HL-60 (cell line): ENCODE data around the gene P2RY14.

Source experiments
- DNase-seq, 2 experiments: peaks; one replicate each; pipeline ENCODE4 v3.0.0-alpha.2; 2010 to 2020; ENCODE audit warnings: low read depth in 1 of 2, low spot score in 1 of 2
- H3K27ac ChIP-seq: fragments of 250-450 bp; sonication (Bioruptor Pico); replicated peaks from 2 replicates; pipeline ENCODE4 v1.5.1; 2020; ENCODE audit warnings: mild to moderate bottlenecking, moderate library complexity
- H3K27me3 ChIP-seq: fragments of 250-450 bp; sonication (Bioruptor Pico); 2 replicates; pipeline ENCODE4 v1.5.1; 2021; ENCODE audit warnings: mild to moderate bottlenecking, moderate library complexity; ENCODE audit not compliant: insufficient read depth, poor library complexity, severe bottlenecking
- H3K4me3 ChIP-seq: replicated peaks from 2 replicates; pipeline ENCODE4 v1.5.1; 2011; ENCODE audit warnings: mild to moderate bottlenecking, control low read depth, low read length; ENCODE audit not compliant: insufficient read depth
- GABPA ChIP-seq: IDR thresholded peaks from 2 replicates; pipeline ENCODE4 v1.6.1; 2012; ENCODE audit warnings: low read depth
- POLR2AphosphoS5 ChIP-seq: IDR thresholded peaks from 2 replicates; pipeline ENCODE4 v1.6.1; 2012; ENCODE audit warnings: low read depth
- SPI1 ChIP-seq: IDR thresholded peaks from 2 replicates; pipeline ENCODE4 v1.6.1; 2012; ENCODE audit warnings: low read depth, mild to moderate bottlenecking, borderline replicate concordance
- TF ChIP-seq, protein P1 (sequence below): IDR thresholded peaks from 2 replicates; pipeline ENCODE4 v1.6.1; 2012; ENCODE audit warnings: low read depth; ENCODE audit not compliant: insufficient replicate concordance
- TF ChIP-seq, protein P2 (sequence below): IDR thresholded peaks from one replicate; pipeline ENCODE4 v1.5.1; 2011; ENCODE audit warnings: low read length, control low read depth, inconsistent platforms; ENCODE audit not compliant: insufficient read depth

Gene P2RY14

DNA sequence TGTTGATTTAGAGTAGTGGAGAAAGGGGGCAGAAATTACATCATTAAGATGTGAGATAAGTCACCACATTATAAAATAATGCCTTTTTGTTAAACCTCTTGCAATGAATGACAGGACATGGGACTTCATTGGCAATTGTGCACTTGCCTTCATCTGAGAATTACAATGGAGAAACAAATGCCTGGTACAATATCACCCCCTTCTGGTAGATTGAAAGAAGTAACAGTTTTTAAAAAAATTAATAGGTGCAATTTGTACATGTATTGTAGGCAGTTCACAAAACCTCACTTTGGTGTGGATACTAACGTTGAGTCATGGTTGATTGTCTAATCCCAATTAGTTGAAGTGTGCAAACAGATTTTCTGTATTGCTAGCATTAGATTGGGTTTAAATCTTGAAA is 4.6 kb upstream of the P2RY14 start:
- no peak overlapping the region for H3K4me3 ChIP-seq
- peak; percentile 27 to 37 for DNase-seq
- no peaks in the 10 kb centered on the region for H3K27me3 ChIP-seq
- TF ChIP-seq, protein P1, sequence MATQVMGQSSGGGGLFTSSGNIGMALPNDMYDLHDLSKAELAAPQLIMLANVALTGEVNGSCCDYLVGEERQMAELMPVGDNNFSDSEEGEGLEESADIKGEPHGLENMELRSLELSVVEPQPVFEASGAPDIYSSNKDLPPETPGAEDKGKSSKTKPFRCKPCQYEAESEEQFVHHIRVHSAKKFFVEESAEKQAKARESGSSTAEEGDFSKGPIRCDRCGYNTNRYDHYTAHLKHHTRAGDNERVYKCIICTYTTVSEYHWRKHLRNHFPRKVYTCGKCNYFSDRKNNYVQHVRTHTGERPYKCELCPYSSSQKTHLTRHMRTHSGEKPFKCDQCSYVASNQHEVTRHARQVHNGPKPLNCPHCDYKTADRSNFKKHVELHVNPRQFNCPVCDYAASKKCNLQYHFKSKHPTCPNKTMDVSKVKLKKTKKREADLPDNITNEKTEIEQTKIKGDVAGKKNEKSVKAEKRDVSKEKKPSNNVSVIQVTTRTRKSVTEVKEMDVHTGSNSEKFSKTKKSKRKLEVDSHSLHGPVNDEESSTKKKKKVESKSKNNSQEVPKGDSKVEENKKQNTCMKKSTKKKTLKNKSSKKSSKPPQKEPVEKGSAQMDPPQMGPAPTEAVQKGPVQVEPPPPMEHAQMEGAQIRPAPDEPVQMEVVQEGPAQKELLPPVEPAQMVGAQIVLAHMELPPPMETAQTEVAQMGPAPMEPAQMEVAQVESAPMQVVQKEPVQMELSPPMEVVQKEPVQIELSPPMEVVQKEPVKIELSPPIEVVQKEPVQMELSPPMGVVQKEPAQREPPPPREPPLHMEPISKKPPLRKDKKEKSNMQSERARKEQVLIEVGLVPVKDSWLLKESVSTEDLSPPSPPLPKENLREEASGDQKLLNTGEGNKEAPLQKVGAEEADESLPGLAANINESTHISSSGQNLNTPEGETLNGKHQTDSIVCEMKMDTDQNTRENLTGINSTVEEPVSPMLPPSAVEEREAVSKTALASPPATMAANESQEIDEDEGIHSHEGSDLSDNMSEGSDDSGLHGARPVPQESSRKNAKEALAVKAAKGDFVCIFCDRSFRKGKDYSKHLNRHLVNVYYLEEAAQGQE: no peak
- TF ChIP-seq, protein P2, sequence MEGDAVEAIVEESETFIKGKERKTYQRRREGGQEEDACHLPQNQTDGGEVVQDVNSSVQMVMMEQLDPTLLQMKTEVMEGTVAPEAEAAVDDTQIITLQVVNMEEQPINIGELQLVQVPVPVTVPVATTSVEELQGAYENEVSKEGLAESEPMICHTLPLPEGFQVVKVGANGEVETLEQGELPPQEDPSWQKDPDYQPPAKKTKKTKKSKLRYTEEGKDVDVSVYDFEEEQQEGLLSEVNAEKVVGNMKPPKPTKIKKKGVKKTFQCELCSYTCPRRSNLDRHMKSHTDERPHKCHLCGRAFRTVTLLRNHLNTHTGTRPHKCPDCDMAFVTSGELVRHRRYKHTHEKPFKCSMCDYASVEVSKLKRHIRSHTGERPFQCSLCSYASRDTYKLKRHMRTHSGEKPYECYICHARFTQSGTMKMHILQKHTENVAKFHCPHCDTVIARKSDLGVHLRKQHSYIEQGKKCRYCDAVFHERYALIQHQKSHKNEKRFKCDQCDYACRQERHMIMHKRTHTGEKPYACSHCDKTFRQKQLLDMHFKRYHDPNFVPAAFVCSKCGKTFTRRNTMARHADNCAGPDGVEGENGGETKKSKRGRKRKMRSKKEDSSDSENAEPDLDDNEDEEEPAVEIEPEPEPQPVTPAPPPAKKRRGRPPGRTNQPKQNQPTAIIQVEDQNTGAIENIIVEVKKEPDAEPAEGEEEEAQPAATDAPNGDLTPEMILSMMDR: peak; percentile 0
- no peak overlapping the region for H3K27ac ChIP-seq

DNA sequence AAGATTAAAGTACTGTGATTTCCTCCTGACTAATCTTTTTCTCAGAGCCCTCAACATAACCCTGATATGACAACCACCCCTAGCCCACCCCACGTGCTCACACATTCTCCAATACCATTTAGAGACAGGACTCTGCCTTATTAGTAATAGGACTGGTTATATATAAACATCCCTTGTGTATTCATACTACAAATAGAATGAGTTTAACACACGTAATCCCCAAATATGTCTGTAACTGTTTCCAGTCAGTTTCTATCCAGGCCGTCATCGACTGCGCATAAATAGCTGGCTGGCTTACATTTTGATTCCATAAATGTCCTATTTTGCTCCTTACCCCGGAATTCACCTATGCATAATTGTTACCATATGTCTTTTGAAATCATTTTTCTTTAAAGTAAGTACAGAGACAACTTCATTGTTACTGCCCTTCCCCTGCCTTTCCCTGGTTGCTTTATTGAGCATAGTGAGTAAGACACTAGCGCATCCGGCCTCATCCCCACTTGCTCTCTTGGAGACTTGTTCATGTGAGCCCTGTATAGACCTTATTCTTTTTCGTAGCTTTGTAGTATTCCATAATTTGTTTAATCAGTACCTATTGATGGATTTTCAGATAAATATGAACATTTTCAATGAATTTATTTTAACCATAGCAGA is 3.5 kb upstream of the P2RY14 start:
- H3K4me3 ChIP-seq: no peak overlapping the region
- TF ChIP-seq POLR2AphosphoS5: no peak
- TF ChIP-seq, protein P1: no peak
- no peak for TF ChIP-seq SPI1
- no peak for TF ChIP-seq GABPA
- TF ChIP-seq, protein P2: no peak
- no peak for DNase-seq
- H3K27ac ChIP-seq: no peak overlapping the region
- H3K27me3 ChIP-seq: no peaks in the 10 kb centered on the region

GRCh38 chr3:151276687-151277042 is 1.7 kb downstream of the P2RY14 start:
- Histone ChIP-seq H3K4me3 (no peak overlapping the region), H3K27ac (no peak overlapping the region), H3K27me3 (no peaks in the 10 kb centered on the region)
- DNase-seq: no peak
- TF ChIP-seq POLR2AphosphoS5 (no peak), SPI1 (peak; percentile 20; the same call in 1 of the 2 replicates)

DNA sequence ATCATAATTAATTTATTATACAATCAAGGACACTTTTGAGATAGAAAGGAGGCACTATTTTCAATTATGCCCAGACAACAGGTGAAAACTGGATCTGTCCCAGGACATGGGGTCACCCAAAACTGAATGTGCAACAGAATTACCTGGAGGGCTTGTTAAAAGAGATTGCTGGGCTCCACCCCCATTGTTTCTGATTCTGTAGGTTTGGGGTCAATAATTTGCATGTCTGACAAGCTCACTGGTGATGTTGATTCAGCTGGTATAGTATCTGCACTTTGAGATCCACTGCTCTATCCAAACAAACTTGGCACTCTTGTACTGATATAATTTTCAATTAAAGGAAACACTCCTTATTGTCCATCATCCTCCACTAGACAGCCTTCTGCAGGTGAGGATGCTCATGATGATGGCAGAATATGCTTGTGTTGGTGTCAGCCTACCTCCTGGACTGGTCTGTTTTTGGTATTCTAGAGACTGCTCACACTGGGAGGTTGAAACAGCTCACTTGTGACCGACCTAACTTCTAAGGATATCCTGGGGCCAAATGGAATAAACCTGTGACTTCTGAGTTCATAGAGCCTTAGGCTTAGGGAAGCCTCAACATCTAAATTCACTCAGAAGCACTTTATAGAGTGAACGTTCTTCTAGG is 2.2 kb downstream of the P2RY14 start:
- H3K27me3 ChIP-seq: no peaks in the 10 kb centered on the region

More for the DNA sequence above, 2.2 kb downstream of the P2RY14 start:
- TF ChIP-seq GABPA (no peak), SPI1 (no peak), POLR2AphosphoS5 (no peak)
- TF ChIP-seq, protein P1: no peak
- TF ChIP-seq, protein P2: no peak
- no peak for DNase-seq
- Histone ChIP-seq H3K27ac (no peak overlapping the region), H3K4me3 (no peak overlapping the region)
